GM10248 (cell line): ENCODE data around the gene GRIK1.

ENCODE experiments used
- CTCF ChIA-PET: fragments of 300-600 bp; sonication (Branson Sonifier 250); formaldehyde crosslinking; extraction: SDS; loops from one replicate; lab custom pipeline; 2021; ENCODE audit warnings: antibody characterized with exemption; lab: Yijun Ruan, JAX
- POLR2A ChIA-PET: fragments of 350-650 bp; sonication (Branson Sonifier 250); formaldehyde crosslinking; extraction: SDS; loops from one replicate; lab custom pipeline; 2020; ENCODE audit warnings: antibody characterized with exemption; lab: Yijun Ruan, JAX
- DNase-seq: peaks from one replicate; pipeline ENCODE4 v3.0.0; 2012; ENCODE audit errors: extremely low spot score
- CTCF ChIP-seq: IDR thresholded peaks from 2 replicates; pipeline ENCODE4 v1.5.1; 2012; ENCODE audit warnings: mild to moderate bottlenecking, low read depth; ENCODE audit errors: extremely low read depth, missing control alignments, control extremely low read depth

GRIK1 gene

GRCh38 chr21:29657240-29657989 lies 282.4 kb downstream of the GRIK1 start:
- DNase-seq: no peak
- no peak for TF ChIP-seq CTCF
- ChIA-PET POLR2A (interaction anchor here (0.6 kb wide), 1 partner anchor 157 kb away, joined by 4 read pairs; no protein-coding TSS in a partner anchor), CTCF (interaction anchor here (1.5 kb wide), 1 partner anchor 14 kb away, joined by 3 read pairs; no protein-coding TSS in a partner anchor)

DNA sequence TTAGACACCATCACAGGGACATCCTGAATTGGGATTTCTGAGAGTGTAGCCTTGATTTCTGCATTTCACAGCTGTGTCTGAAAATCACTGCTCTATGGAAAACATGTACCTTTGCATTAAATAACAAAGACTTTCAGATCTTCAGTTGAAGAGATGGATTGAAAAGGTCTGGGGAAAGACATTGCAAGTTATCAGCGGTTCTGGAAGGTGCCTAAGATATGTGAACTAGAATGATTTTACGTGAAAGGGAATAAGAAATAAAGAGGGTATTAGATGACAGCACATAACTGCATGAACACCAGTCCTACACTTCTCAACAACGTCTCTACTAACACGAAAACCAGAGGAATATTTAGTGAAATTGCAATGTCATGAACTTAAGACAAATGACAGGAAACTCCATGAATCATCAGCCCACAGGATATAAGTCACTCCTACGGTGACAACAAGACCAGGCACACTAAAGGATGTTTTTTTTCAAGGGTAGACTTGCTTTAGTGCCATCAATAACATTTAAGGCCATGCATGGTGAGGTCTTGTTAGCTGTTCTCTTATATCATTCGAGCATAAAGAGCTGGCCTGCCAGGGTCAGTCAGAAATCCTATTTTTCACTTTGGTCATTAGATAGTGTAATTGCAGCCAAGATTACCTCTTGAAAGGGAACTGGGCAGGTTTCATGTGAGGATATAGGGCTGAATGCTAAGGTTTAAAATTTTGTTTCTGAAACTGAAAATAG lies 283.1 kb downstream of the GRIK1 start:
- no peak for TF ChIP-seq CTCF
- ChIA-PET CTCF (interaction anchor here (1.5 kb wide), 1 partner anchor 13 kb away, joined by 3 read pairs; no protein-coding TSS in a partner anchor), POLR2A (interaction anchor here (0.6 kb wide), 1 partner anchor 158 kb away, joined by 4 read pairs; no protein-coding TSS in a partner anchor)
- DNase-seq: no peak

DNA sequence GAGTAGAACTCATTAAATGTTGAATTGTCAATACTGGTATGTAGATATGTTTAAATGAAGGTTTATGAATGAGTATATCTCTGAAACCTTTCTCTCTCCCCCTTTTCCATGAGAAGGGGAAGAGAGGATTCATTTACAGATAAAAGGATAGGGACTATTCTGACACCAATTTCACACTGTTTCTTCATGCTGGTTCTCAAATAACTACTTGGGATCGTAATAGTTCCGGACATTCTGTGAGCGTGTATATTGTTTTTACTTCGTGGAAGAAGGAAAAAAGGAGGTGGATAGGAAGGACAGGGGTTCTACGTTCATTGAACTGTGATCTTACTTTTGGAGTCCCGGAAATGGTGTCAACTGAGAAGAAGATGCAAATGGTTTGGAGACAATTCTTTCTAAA lies 284.2 kb downstream of the GRIK1 start:
- ChIA-PET CTCF (no interaction called here), POLR2A (no interaction called here)
- DNase-seq: no peak
- no peak for TF ChIP-seq CTCF

GRCh38 chr21:29654855-29655254 lies 284.9 kb downstream of the GRIK1 start:
- no peak for TF ChIP-seq CTCF
- ChIA-PET CTCF (no interaction called here), POLR2A (no interaction called here)
- DNase-seq: no peak

GRCh38 chr21:29654203-29654602 lies 285.6 kb downstream of the GRIK1 start:
- no peak for TF ChIP-seq CTCF
- POLR2A ChIA-PET: no interaction called here
- CTCF ChIA-PET: interaction anchor here (1.4 kb wide), 1 partner anchor 11 kb away, joined by 3 read pairs; no protein-coding TSS in a partner anchor
- no peak for DNase-seq

- no peak for DNase-seq
- POLR2A ChIA-PET: no interaction called here
- no peak for TF ChIP-seq CTCF
- CTCF ChIA-PET: interaction anchor here (2.0 kb wide), 1 partner anchor 9 kb away, joined by 7 read pairs; no protein-coding TSS in a partner anchor
Observed at GRCh38 chr21:29650523-29651022, 289.2 kb downstream of the GRIK1 start.
